ENCODE results near the gene IL19.
"Not testable (repeated sequence)": the region's sequence is repeated elsewhere in the genome, so short reads cannot be mapped to it uniquely, and the experiment has no call there.

Gene IL19

DNA sequence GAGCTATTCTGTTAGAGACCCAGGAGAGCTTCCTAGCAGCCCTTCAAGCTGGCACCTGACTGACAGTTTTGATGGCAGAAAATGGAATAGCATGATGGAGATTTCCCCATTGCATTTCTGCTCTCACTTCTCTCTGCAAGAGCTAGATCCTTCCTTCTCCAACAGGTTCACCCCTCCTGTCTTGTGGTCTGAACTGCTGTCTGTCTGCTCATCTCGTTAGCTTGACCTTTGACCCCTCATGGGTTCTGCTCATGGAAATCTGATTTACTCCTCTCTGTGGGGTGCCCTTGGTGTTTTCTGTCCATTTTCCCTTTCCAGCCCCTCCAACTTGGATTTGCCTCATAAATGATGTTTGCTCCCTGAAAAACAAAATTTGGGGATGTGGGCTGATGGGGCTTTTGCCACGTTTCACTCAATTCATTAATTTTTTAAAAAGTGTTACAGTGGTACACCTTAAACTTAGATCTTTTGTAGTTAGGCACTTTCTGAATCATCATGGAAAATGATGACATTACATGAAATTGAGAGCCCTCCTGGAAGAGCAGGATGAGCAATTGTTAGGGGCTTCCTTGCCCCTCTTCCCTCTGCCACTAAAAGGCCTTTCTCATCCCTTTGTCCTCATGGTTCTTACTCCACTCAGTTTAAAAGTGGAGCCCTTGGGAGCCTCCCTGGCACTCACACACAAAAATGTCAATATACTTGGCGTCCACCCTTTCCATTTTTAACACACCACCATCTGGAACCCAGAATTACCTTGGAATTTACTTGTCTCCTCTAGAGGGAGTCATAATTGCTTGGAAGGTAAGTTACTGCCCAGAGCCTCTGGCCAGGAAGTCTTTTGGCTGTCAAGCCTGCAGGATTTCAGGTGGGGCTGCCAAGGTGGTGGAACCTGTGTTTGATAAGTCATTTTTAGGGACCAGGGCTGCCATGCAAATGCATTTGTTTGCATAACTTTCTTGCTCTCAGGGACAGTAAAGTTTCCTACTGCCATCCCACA is 31.9 kb upstream of the IL19 start:
- in situ Hi-C loops (cut with MboI; ENCODE audit: low sequenced_read_pairs) = loop anchor here (10.0 to 25.0 kb wide), 2 partner anchors 174 to 236 kb away; partner anchors contain the start of genes FCAMR and FCMR

- in situ Hi-C loops (cut with MboI; ENCODE audit: low sequenced_read_pairs) = loop anchor here (10.0 to 25.0 kb wide), 2 partner anchors 173 to 235 kb away; partner anchors contain the start of genes FCAMR and FCMR
Measured at GRCh38 chr1:206739411-206740076, 31.0 kb upstream of the IL19 start.

DNA sequence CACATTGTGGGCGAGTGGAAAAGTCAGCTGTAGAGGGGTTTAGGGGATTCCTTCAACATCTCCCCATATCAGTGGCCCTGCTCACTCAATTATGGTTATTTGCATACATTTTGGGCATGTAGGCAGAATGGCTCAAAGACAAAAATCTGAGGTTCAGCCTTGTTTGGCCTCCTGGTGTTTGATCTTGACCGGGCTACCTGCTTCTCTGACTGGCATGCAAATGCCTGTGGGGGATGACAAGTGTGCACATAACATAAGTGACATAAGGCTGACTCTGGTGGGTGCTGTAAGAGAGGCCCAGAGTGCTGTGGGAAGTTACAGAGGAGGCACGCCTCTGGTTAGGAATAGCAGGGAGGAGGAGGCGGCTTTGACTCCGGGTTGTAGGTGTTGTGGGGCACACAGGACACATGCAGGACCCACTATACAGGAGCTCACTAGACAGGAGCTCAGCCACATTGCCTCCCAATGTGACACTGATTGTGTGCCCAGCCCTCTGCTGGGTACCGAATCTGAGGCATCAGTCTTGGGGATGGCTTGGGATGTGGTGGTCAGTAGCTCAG is 29.4 kb upstream of the IL19 start:
- in situ Hi-C loops (cut with MboI; ENCODE audit: low sequenced_read_pairs) = loop anchor here (25.0 kb wide), 1 partner anchor 171 kb away; the partner anchor contains the start of gene FCMR

GRCh38 chr1:206742719-206743383 is 27.7 kb upstream of the IL19 start:
- in situ Hi-C loops (cut with MboI; ENCODE audit: low sequenced_read_pairs) = loop anchor here (25.0 kb wide), 1 partner anchor 169 kb away; the partner anchor contains the start of gene FCMR

- in situ Hi-C loops (cut with MboI; ENCODE audit: low sequenced_read_pairs) = loop anchor here (25.0 kb wide), 1 partner anchor 168 kb away; the partner anchor contains the start of gene FCMR
Measured at GRCh38 chr1:206744683-206745082, 25.9 kb upstream of the IL19 start.

DNA sequence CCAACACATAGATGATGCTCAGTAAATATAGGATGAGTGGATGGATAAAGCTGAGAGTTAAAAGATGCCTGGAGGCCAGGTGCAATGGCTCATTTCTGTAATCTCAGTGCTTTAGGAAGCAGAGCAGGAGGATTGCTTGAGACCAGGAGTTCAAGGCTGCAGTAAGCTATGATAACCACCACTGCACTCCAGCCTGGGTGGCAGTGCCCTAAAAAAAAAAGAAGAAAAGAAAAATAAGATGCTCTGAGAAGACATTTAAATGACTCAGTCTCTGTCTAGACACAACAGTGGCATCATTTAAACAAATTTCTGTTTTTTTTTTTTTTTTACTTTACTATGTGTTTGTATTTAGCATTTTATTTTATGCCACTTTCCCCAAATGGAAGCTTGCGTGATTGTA is 25.3 kb upstream of the IL19 start:
- in situ Hi-C loops (cut with MboI; ENCODE audit: low sequenced_read_pairs) = loop anchor here (25.0 kb wide), 1 partner anchor 167 kb away; the partner anchor contains the start of gene FCMR

DNA sequence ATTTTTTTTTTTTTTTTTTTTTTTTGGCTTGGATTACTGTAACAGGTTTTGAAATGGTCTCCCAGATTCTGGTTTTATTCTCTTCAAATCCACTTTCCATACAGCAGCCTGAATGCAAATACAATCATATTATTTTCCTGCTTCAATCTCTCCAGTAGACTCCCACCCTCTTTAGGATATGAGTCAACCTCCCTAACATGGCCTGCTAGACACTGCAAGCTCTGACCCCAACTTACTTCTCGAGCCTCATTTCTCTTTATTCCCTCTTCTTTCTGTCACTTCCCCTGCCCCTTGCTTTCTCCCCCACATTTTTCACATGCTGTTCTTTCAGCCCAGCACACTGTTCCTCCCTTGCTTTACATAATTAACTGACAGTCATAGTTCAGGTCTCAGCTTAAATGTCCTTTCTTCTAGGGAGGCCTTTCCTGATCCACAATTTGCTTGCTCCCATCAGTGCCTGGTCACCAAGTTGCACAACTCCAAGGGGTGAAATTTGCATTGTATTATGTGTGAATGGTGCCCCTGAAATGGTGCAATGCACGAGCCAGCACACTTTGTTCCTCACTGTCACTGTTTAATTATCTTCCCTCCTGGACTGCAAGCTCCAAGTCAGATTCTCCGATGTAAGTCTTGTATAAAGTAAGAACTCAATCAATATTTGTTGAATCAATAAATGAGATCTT is 22.1 kb upstream of the IL19 start:
- in situ Hi-C loops (cut with MboI; ENCODE audit: low sequenced_read_pairs) = loop anchor here (25.0 kb wide), 1 partner anchor 164 kb away; the partner anchor contains the start of gene FCMR

DNA sequence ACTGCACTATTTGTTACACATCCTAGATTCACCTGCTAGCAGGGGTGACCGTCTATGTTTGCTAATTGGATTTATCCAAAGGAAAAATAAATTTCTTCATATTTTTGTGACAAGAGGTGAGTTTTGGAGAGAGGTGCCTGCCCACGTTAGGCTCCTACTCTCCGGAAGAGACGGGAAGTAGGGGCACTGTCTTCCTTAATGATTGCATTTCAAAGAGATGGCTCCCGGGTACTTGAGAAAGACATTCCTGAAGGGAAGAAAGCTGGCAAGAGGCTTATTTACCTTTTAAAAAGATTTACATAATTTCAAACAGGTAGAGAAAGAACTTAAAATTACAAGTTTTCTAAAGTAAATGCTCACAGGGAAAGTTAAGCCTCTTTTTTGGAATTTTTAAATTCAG is 18.7 kb upstream of the IL19 start:
- in situ Hi-C loops (cut with MboI; ENCODE audit: low sequenced_read_pairs) = no loop called here

DNA sequence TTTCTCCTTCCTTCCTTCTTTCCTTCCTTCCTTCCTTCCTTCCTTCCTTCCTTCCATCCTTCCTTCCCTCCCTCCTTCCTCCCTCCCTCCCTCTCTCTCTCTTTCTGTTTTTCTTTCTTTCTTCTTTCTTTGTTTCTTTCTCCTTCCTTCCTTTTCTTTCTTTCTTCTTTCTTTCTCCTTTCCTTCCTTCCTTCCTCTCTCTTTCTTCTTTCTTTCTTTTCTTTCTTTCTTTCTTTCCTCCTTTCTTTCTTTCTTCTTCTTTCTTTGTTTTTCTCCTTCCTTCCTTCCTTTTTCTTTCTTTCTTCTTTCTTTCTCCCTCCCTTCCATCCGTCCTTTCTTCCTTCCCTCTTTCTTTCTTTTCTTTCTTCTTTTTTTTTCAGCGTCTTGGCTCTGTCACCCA is 18.1 kb upstream of the IL19 start:
- in situ Hi-C loops (cut with MboI; ENCODE audit: low sequenced_read_pairs) = no loop called here

DNA sequence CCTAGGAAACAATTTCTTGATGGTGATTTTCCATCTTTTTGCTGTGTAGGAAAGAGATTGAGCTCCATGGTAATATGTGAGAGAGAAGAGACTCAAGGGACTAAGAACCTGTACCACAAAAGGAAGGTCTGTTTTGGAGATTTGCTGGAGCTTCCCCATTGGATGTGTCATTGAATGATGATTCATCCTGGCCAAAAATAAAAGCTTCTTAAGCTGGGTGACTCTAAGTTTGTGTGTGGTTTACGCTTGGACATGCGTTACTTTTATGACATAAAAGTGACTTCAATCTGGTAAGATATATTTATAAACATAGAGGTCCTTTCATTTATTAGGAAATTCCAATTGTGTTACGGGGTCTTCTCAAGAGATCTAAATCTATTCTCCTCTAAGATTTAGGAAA is 17.4 kb upstream of the IL19 start:
- in situ Hi-C loops (cut with MboI; ENCODE audit: low sequenced_read_pairs) = no loop called here

GRCh38 chr1:206754011-206754410 is 16.6 kb upstream of the IL19 start:
- in situ Hi-C loops (cut with MboI; ENCODE audit: low sequenced_read_pairs) = no loop called here

DNA sequence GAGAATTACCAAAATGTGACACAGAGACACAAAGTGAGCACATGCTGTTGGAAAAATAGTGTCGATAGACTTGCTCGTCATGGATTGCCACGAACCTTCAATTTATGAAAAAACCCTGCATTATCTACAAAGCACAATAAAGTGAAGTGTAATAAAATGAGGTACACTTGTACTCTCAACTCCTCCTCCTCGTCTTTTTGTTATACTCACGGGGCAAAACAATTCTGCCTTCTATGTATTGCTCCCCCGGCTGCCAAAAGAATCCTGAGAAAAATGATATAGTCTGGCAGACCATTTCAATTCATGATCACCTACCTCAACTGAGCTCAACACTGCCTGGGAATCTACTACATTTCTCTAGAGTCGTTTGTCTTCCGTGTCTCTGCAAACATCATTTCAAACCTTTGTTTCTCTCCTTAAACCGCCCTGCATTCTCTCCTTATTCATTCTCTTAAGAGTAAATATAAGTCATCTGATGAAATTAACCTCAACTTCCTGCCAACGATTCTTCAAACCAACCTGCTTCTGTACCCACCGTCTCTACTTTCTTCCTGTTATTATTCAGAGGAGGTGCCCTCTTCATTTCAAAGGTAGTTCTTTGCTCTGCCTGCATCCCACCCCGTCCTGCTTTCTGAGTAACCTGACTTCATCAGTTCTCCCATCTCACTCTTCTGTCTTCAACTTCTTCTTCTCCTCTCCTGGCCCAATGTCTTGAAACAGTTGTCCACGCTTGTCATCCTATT is 12.9 kb upstream of the IL19 start:
- in situ Hi-C loops (cut with MboI; ENCODE audit: low sequenced_read_pairs) = no loop called here

DNA sequence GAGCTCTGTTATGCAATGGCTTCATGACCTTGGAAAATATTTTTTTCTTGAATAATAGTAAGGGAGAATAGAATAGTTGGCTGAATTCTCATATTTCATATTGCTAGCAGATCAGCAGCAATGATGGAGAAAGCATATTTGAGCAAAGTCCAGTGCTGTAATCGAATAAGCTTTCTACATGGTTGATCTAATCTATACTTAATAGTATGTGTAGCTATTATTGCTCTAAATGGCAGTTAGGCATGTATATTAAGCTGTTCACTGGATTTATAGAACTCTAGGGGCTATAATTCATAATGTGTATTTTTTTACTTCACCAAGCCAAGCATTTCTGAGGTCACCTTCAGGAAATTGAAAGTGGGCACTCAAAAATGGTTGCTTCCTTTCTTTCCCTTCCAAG is 10.0 kb upstream of the IL19 start:
- in situ Hi-C loops (cut with MboI; ENCODE audit: low sequenced_read_pairs) = no loop called here

DNA sequence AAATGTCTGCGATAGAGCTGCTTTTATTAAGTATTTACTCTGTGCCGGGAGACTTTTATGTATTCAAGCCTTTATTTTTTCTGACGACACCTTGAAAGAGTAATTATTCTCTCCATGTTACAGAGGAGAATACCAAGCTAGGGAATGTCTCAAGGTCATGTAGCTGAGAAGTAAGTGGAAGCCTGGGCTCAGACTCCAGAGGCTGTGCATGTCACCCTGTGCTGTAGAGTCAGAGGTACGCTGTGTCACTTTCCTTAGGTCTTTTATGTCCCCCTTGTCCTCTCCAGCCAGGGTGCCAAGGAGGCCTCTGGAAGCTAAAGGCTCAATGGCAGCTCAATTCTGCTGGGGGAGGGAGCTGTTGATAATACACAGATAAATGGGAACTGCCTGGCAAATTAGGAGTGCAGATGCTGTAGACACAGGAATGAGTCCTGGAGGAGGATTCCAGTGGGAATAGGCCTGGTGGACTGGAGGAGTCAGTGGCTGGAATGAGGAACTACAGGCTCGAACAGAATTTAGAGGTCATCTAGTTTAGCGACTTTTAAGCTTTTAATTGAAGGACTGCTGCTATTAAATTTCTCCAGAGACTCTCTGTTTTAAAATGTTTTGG is 9.3 kb upstream of the IL19 start:
- in situ Hi-C loops (cut with MboI; ENCODE audit: low sequenced_read_pairs) = no loop called here

DNA sequence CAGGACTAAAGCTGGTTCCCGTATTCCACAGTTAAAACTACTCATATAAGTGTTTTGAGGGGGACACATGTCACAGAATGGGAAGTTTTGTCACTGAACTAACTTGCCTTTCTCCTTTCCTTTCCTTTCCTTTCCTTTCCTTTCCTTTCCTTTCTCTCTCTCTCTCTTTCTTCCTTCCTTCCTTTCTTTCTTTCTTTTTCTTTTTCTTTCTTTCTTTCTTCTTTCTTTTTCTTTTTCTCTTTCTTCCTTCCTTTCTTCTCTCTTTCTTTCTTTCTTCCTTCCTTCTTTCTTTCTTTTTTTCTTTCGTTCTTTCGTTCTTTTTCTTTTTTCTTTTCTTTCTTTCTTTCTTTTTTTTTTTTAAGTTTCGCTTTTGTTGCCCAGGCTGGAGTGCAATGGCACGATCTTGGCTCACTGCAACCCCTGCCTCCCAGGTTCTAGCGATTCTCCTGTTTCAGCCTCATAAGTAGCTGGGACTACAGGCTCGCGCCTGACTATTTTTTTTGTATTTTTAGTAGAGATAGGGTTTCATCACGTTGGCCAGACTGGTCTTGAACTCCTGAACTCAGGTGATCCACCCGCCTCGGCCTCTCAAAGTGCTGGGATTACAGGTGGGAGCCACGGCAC is 7.7 kb upstream of the IL19 start:
- in situ Hi-C loops (cut with MboI; ENCODE audit: low sequenced_read_pairs) = not testable (repeated sequence)

- in situ Hi-C loops (cut with MboI; ENCODE audit: low sequenced_read_pairs) = not testable (repeated sequence)
Measured at GRCh38 chr1:206765771-206766170, 4.8 kb upstream of the IL19 start.

DNA sequence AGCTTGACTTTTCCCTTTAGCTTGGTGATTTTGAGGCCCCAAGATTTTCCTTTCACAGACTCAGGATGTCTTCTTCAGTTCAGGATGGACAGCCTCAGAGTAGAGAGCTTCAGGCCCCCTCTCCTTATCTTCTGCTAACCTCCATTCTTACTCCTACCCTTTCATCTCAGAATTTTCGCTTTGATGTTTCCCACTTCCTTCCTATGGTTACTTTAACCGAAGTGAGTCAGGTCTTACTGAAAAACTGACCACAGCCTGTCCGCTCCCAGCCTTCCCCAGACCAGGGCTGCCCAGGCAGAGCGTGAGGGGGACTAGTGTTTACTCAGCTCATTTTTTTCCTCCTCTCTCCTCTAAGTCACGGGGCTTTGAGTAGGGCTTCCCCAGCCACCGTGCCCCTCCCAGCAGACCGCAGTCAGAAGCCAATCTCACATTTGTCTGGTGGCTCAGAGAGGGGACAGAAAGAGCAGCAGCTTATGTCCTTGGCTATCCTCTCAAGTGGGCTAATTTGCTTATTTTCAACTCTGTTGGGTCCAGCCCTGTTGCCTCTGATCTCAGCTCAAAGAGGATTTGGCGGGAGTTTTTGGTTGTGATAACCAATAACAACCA is 4.2 kb upstream of the IL19 start:
- in situ Hi-C loops (cut with MboI; ENCODE audit: low sequenced_read_pairs) = no loop called here
